ENCODE results near the gene SASH1.

GRCh38 chr6:148557796-148558321 is 215.2 kb downstream of the SASH1 start:
- TF ChIP-seq POLR2A (IDR thresholded peaks at IDR 0.05) (no peak), CTCF (IDR thresholded peaks at IDR 0.05) (no peak), EP300 (IDR thresholded peaks at IDR 0.05) (no peak)

Data from ovary (tissue), 3 donors.